ENCODE results near the gene ST7L.

GRCh38 chr1:112629256-112629655 lies 10.3 kb upstream of the ST7L start:
- TF ChIP-seq CTCF (IDR thresholded peaks at IDR 0.05), result no peak
- TF ChIP-seq EP300 (IDR thresholded peaks at IDR 0.05), result no peak
- TF ChIP-seq CBX8 (IDR thresholded peaks at IDR 0.05), result no peak
- no peak for TF ChIP-seq POLR2A (IDR thresholded peaks at IDR 0.05; ENCODE audit: low read length)
- no peak for TF ChIP-seq RFX5 (IDR thresholded peaks at IDR 0.05)
- TF ChIP-seq REST (IDR thresholded peaks at IDR 0.05), result no peak
- TF ChIP-seq NFE2L2 (conservative IDR thresholded peaks at IDR 0.05; ENCODE audit: low read length), result no peak
